GM23338 (cell line): ENCODE data around the gene LRRN4CL. TPM values are rescaled to one million over a fixed set of nuclear protein-coding genes. Genes with fewer than 3 reads are reported as not detected.

Experiments
- ATAC-seq: fragments of 200-7000 bp; cut with Tn5 transposase; 3 replicates; pipeline ENCODE4 v1.9.1; 2020
- DNase-seq: peaks from one replicate; pipeline ENCODE4 v3.0.0-alpha.2; 2015; ENCODE audit warnings: low spot score
- H2AFZ ChIP-seq: fragments of 200-600 bp; sonication (generic); 2 replicates; pipeline ENCODE4 v1.8.0; 2016; ENCODE audit warnings: antibody characterized with exemption, mild to moderate bottlenecking, moderate library complexity
- H3F3A ChIP-seq: fragments of 200-600 bp; sonication (generic); replicated peaks from 2 replicates; pipeline ENCODE4 v1.8.0; 2017; ENCODE audit warnings: antibody characterized with exemption, mixed run types, low read depth
- H3K27ac ChIP-seq: fragments of 200-600 bp; sonication (generic); 2 replicates; pipeline ENCODE4 v1.6.1; 2016; ENCODE audit warnings: low read depth
- H3K27me3 ChIP-seq: fragments of 200-600 bp; sonication (generic); 2 replicates; pipeline ENCODE4 v1.8.0; 2016; ENCODE audit warnings: mild to moderate bottlenecking, mixed run types, moderate library complexity; ENCODE audit not compliant: insufficient read depth
- H3K36me3 ChIP-seq: fragments of 200-600 bp; sonication (generic); 2 replicates; pipeline ENCODE4 v1.8.0; 2016; ENCODE audit warnings: mild to moderate bottlenecking; ENCODE audit not compliant: insufficient read depth
- H3K4me1 ChIP-seq: fragments of 200-600 bp; sonication (generic); 2 replicates; pipeline ENCODE4 v1.8.0; 2016; ENCODE audit warnings: mild to moderate bottlenecking, moderate library complexity; ENCODE audit not compliant: insufficient read depth
- H3K4me2 ChIP-seq: fragments of 200-600 bp; sonication (generic); 2 replicates; pipeline ENCODE4 v1.7.1; 2017; ENCODE audit warnings: mixed run types
- H3K4me3 ChIP-seq: fragments of 200-600 bp; sonication (generic); 2 replicates; pipeline ENCODE4 v1.6.1; 2016; ENCODE audit warnings: mixed run types
- H3K79me2 ChIP-seq: fragments of 200-600 bp; sonication (generic); replicated peaks from 2 replicates; pipeline ENCODE4 v1.8.0; 2017; ENCODE audit warnings: mild to moderate bottlenecking; ENCODE audit not compliant: insufficient read depth
- H3K9me2 ChIP-seq: fragments of 200-600 bp; sonication (generic); 2 replicates; pipeline ENCODE4 v1.8.0; 2017; ENCODE audit not compliant: insufficient read depth
- H4K20me1 ChIP-seq: fragments of 200-600 bp; sonication (generic); replicated peaks from 2 replicates; pipeline ENCODE4 v1.8.0; 2017; ENCODE audit warnings: mild to moderate bottlenecking; ENCODE audit not compliant: insufficient read depth
- H3K27ac Mint-ChIP-seq: 2 replicates; pipeline ENCODE4 v1.8.0; 2020; ENCODE audit warnings: inconsistent platforms, mild to moderate bottlenecking, moderate library complexity, mixed read lengths
- H3K27me3 Mint-ChIP-seq: 3 replicates; pipeline ENCODE4 v1.8.0; 2022; ENCODE audit warnings: low read depth, mild to moderate bottlenecking, moderate library complexity, mixed read lengths, inconsistent platforms; ENCODE audit not compliant: insufficient read depth, poor library complexity
- H3K36me3 Mint-ChIP-seq: 3 replicates; pipeline ENCODE4 v1.8.0; 2021; ENCODE audit warnings: low read depth, mild to moderate bottlenecking, inconsistent platforms, moderate library complexity, mixed read lengths
- H3K4me1 Mint-ChIP-seq: 3 replicates; pipeline ENCODE4 v1.8.0; 2020; ENCODE audit warnings: mild to moderate bottlenecking, inconsistent platforms, mixed read lengths
- H3K4me3 Mint-ChIP-seq: 3 replicates; pipeline ENCODE4 v1.8.0; 2021; ENCODE audit warnings: moderate library complexity, mild to moderate bottlenecking, inconsistent platforms, mixed read lengths
- H3K9me3 Mint-ChIP-seq: 3 replicates; pipeline ENCODE4 v1.8.0; 2020; ENCODE audit warnings: moderate library complexity, mild to moderate bottlenecking, inconsistent platforms, mixed read lengths
- EZH2 ChIP-seq: fragments of 200-600 bp; sonication (generic); IDR thresholded peaks from one replicate; pipeline ENCODE4 v1.8.0; 2017; ENCODE audit warnings: antibody characterized with exemption, mild to moderate bottlenecking, low read depth; ENCODE audit not compliant: unreplicated experiment
- EZH2phosphoT487 ChIP-seq: fragments of 200-600 bp; sonication (generic); IDR thresholded peaks from one replicate; pipeline ENCODE4 v1.8.1; 2018; ENCODE audit warnings: antibody characterized with exemption; ENCODE audit not compliant: unreplicated experiment
- JUNB ChIP-seq: IDR thresholded peaks from one replicate; pipeline ENCODE4 v1.6.1; 2016; ENCODE audit warnings: antibody characterized with exemption; ENCODE audit not compliant: unreplicated experiment
- POLR2AphosphoS5 ChIP-seq: IDR thresholded peaks from 2 replicates; pipeline ENCODE4 v1.6.1; 2016; ENCODE audit warnings: antibody characterized with exemption, low read depth
- ZNF114 ChIP-seq: fragments of 250-450 bp; sonication (Bioruptor Pico); IDR thresholded peaks from 2 replicates; pipeline ENCODE4 v1.5.0; 2020; ENCODE audit warnings: mild to moderate bottlenecking, moderate library complexity
- polyA plus RNA-seq: library from polyadenylated mRNA; unstranded; fragments of >200 nt; fragmentation: Nextera tagmentation; extraction: Ambion mirVana; gene quantifications from 2 replicates; pipeline ENCODE4 v1.2.1, GENCODE V29; 2016
- total RNA-seq: library from RNA; depleted of rRNA; stranded (reverse); fragments of >200 nt; shearing (Covaris generic); gene quantifications from 2 replicates; pipeline ENCODE4 v1.2.3, GENCODE V29; 2014
- TF ChIP-seq, protein P1 (sequence below): IDR thresholded peaks from one replicate; pipeline ENCODE4 v1.6.1; 2018; ENCODE audit warnings: antibody characterized with exemption; ENCODE audit not compliant: unreplicated experiment
- TF ChIP-seq, protein P2 (sequence below): IDR thresholded peaks from 2 replicates; pipeline ENCODE4 v1.6.1; 2016; ENCODE audit warnings: antibody characterized with exemption

LRRN4CL gene
- total and polyA plus RNA-seq, 2 experiments from 2014 or later, result 0.08 to 0.21 TPM

DNA sequence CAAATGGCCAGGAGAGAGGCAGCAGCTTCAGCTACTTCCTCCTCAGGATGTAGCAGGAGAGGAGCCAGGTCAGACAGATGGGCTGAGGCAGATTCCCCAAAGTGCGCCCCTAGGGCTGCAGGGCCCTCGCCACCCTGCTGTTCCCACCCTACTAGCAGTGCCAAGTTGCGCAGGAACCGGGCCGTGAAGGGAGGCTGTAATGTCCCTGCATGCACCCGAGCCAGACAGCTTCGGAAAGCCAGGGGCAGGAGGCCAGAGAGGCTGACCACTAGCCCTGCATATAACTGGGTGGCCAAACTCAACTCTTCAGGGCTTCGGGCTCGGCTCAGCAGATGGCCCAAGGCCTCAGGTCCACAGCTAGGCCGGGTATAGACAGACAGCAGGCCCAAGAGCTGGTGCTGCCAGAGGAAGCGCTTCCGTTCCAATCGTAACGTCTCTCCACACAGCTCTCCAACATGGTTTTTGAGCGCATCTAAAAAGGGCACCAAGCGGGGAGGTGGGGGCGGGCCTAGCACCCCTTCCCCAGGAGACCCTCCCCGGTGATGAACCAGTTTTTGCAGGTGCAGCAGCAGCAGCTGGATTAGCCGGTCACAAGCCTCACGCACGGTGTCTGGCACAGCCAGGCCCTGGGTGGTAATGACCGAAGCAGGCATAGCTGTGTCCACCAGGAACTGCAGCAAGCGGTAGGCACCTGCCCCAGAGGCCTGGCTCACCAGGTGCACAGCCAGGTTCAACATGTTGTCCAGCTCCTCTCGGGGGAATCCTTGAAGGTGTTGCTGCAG is 41.0 kb downstream of the LRRN4CL start (continued):
- TF ChIP-seq, protein P1, sequence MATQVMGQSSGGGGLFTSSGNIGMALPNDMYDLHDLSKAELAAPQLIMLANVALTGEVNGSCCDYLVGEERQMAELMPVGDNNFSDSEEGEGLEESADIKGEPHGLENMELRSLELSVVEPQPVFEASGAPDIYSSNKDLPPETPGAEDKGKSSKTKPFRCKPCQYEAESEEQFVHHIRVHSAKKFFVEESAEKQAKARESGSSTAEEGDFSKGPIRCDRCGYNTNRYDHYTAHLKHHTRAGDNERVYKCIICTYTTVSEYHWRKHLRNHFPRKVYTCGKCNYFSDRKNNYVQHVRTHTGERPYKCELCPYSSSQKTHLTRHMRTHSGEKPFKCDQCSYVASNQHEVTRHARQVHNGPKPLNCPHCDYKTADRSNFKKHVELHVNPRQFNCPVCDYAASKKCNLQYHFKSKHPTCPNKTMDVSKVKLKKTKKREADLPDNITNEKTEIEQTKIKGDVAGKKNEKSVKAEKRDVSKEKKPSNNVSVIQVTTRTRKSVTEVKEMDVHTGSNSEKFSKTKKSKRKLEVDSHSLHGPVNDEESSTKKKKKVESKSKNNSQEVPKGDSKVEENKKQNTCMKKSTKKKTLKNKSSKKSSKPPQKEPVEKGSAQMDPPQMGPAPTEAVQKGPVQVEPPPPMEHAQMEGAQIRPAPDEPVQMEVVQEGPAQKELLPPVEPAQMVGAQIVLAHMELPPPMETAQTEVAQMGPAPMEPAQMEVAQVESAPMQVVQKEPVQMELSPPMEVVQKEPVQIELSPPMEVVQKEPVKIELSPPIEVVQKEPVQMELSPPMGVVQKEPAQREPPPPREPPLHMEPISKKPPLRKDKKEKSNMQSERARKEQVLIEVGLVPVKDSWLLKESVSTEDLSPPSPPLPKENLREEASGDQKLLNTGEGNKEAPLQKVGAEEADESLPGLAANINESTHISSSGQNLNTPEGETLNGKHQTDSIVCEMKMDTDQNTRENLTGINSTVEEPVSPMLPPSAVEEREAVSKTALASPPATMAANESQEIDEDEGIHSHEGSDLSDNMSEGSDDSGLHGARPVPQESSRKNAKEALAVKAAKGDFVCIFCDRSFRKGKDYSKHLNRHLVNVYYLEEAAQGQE, result no peak

DNA sequence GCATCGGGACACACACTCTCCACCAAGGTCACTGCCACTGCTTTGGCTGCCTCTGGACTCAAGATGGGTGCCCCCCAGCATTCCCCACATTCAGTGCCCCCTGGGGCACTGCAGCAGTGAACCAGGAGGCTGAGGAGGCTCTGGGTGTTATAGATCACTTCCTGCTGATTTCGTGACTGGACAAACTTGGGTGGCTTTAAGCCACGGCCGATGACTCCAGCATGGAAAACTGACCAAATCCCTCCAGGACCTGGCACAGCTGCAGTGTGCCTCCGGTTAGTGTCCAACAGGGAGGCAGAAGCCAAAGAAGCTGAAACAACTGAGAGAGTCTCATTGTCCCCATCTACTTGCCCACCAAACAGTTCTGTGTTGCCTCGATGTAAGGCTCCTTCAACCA is 41.7 kb downstream of the LRRN4CL start:
- H3K4me3 Mint-ChIP-seq, result no peak overlapping the region; the same call in 2 of the 3 replicates
- Histone ChIP-seq H3K79me2 (peaks cover 55% of the 10 kb centered on the region), H3K4me3 (no peak overlapping the region), H3K4me1 (peaks cover 7% of the 10 kb centered on the region; the same call in 1 of the 2 replicates), H3K36me3 (peaks cover 10% of the 10 kb centered on the region; the same call in 1 of the 2 replicates), H3K27me3 (no peaks in the 10 kb centered on the region), H3K4me2 (no peak overlapping the region), H3K9me2 (no peaks in the 10 kb centered on the region), H4K20me1 (peaks cover 19% of the 10 kb centered on the region), H3F3A (peaks cover 20% of the 10 kb centered on the region; the same call in 1 of the 2 replicates), H2AFZ (no peak overlapping the region), H3K27ac (no peak overlapping the region)
- no peak overlapping the region for H3K27ac Mint-ChIP-seq
- ATAC-seq, result no peak
- peaks cover 38% of the 10 kb centered on the region for H3K36me3 Mint-ChIP-seq
- peaks cover 10% of the 10 kb centered on the region for H3K27me3 Mint-ChIP-seq
- TF ChIP-seq JUNB, result no peak
- H3K4me1 Mint-ChIP-seq, result peaks cover 16% of the 10 kb centered on the region
- H3K9me3 Mint-ChIP-seq, result peaks cover 2% of the 10 kb centered on the region; the same call in 1 of the 3 replicates
- no peak for DNase-seq

DNA sequence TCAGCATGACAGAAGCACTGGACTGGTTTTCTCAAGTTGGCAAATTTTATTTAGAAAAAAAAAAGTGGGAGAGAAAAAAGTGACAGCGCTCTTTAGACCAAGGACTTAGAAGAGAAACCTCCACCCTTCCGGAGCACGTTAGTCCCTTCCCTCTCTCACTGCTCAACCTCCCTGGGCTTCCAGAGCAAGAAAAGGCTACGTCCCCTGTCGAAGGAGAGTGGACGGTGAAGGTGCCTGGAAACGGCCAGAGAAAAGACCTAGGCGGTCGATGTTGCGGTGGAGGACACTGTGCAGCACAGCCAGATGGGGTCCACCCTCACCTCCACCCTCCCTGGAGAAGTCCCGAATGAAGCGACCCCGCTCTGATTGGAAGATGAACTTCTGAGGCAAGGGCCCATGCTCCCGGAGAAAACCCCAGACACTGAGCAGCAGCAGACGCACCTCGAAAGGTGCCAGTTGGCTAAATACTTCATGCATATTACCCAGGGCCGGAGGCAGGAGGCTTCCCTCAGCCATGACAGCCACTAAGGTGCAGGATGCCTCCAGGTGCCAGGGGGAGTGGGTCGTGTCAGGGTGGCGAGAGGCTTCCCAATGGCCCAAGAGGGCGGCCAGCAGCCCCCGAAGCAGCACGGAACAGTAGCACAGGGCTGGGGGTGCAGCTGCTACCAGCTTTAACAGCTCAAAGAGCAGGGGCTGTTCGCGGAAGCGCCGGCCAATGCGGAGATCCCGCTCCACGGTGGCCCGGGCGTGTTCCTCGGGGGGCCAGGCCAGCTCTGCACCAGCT is 42.3 kb downstream of the LRRN4CL start:
- Histone ChIP-seq H4K20me1 (peaks cover 19% of the 10 kb centered on the region), H3K4me1 (peaks cover 1% of the 10 kb centered on the region; the same call in 1 of the 2 replicates), H3K4me3 (peak overlapping the region; percentile 100; the same call in 1 of the 2 replicates), H3K4me2 (peak overlapping the region; percentile 39), H3K27me3 (no peaks in the 10 kb centered on the region), H3K79me2 (peaks cover 51% of the 10 kb centered on the region), H3K9me2 (no peaks in the 10 kb centered on the region), H2AFZ (no peak overlapping the region), H3K36me3 (peaks cover 10% of the 10 kb centered on the region; the same call in 1 of the 2 replicates), H3K27ac (no peak overlapping the region), H3F3A (0 out of 2 replicates have a peak, but pooled peaks cover 16% of the 10 kb centered on the region)
- Mint-ChIP-seq H3K27ac (no peak overlapping the region; the same call in 1 of the 2 replicates), H3K27me3 (peaks cover 10% of the 10 kb centered on the region), H3K36me3 (peaks cover 39% of the 10 kb centered on the region), H3K9me3 (peaks cover 2% of the 10 kb centered on the region; the same call in 1 of the 3 replicates), H3K4me3 (peak overlapping the region; percentile 99), H3K4me1 (peaks cover 12% of the 10 kb centered on the region)
- ATAC-seq, result peak; percentile 9
- DNase-seq, result no peak
- TF ChIP-seq EZH2 (no peak), POLR2AphosphoS5 (no peak), EZH2phosphoT487 (no peak), ZNF114 (CRISPR knock-in tag) (no peak), JUNB (no peak)
- TF ChIP-seq, protein P2, sequence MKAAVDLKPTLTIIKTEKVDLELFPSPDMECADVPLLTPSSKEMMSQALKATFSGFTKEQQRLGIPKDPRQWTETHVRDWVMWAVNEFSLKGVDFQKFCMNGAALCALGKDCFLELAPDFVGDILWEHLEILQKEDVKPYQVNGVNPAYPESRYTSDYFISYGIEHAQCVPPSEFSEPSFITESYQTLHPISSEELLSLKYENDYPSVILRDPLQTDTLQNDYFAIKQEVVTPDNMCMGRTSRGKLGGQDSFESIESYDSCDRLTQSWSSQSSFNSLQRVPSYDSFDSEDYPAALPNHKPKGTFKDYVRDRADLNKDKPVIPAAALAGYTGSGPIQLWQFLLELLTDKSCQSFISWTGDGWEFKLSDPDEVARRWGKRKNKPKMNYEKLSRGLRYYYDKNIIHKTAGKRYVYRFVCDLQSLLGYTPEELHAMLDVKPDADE, result no peak
